CD4-positive, alpha-beta memory T cell (primary cell): ENCODE data around the gene RELCH. TPM values are rescaled to one million over a fixed set of nuclear protein-coding genes. Genes with fewer than 3 reads are reported as not detected.

ENCODE experiments used
- CTCF ChIA-PET: fragments of 350-600 bp; sonication (Branson Sonifier 250); formaldehyde crosslinking; loops from one replicate; lab custom pipeline; 2021; ENCODE audit warnings: inconsistent platforms; ENCODE audit not compliant: partially characterized antibody; lab: Charles Lee
- POLR2A ChIA-PET: fragments of 350-600 bp; sonication (Branson Sonifier 250); formaldehyde crosslinking; loops from one replicate; lab custom pipeline; 2021; ENCODE audit not compliant: partially characterized antibody; lab: Charles Lee
- DNase-seq, 5 donors: peaks; one replicate each; pipeline versions ENCODE4 v3.0.0 to v3.0.0-alpha.2; 2020 to 2022; ENCODE audit warnings: mixed read lengths in 1 of 5
- H3K27ac ChIP-seq: one replicate; pipeline ENCODE4 v1.7.0; 2013; ENCODE audit warnings: low read depth, low read length
- H3K27me3 ChIP-seq: 2 replicates; pipeline ENCODE4 v1.7.0; 2013; ENCODE audit warnings: mild to moderate bottlenecking, low read length, moderate library complexity; ENCODE audit not compliant: insufficient read depth
- H3K36me3 ChIP-seq: 2 replicates; pipeline ENCODE4 v1.7.0; 2013; ENCODE audit warnings: mild to moderate bottlenecking, low read length, moderate library complexity; ENCODE audit not compliant: insufficient read depth
- H3K4me1 ChIP-seq: 2 replicates; pipeline ENCODE4 v1.7.0; 2013; ENCODE audit warnings: mild to moderate bottlenecking, low read length, moderate library complexity; ENCODE audit not compliant: insufficient read depth
- H3K4me3 ChIP-seq, 2 donors: one replicate each; pipeline ENCODE4 v1.7.0; 2013; ENCODE audit warnings: low read length in 2 of 2, mild to moderate bottlenecking in 1 of 2
- H3K9me3 ChIP-seq, 2 donors: one replicate each; pipeline ENCODE4 v1.7.0; 2013; ENCODE audit warnings: low read length in 2 of 2, control low read depth in 1 of 2; ENCODE audit not compliant: control insufficient read depth in 1 of 2
- H3K27ac Mint-ChIP-seq, 7 donors: one replicate each; pipeline ENCODE4 v1.8.0; 2020 to 2021; ENCODE audit warnings: mixed read lengths in 7 of 7, mild to moderate bottlenecking in 6 of 7, inconsistent platforms in 3 of 7, moderate library complexity in 3 of 7
- H3K27me3 Mint-ChIP-seq, 2 donors: one replicate each; pipeline ENCODE4 v1.8.0; 2020 to 2021; ENCODE audit warnings: mixed read lengths in 2 of 2
- H3K36me3 Mint-ChIP-seq, 2 donors: one replicate each; pipeline ENCODE4 v1.8.0; 2020 to 2021; ENCODE audit warnings: mixed read lengths in 2 of 2, inconsistent platforms in 1 of 2, mild to moderate bottlenecking in 1 of 2
- H3K4me1 Mint-ChIP-seq, 4 donors: one replicate each; pipeline ENCODE4 v1.8.0; 2020 to 2021; ENCODE audit warnings: mixed read lengths in 4 of 4, mild to moderate bottlenecking in 1 of 4
- H3K4me3 Mint-ChIP-seq, 8 donors: one replicate each; pipeline ENCODE4 v1.8.0; 2020 to 2021; ENCODE audit warnings: mixed read lengths in 8 of 8, mild to moderate bottlenecking in 7 of 8, moderate library complexity in 6 of 8, inconsistent platforms in 3 of 8
- H3K9me3 Mint-ChIP-seq, 8 donors: one replicate each; pipeline ENCODE4 v1.8.0; 2020 to 2021; ENCODE audit warnings: mixed read lengths in 8 of 8, mild to moderate bottlenecking in 5 of 8, inconsistent platforms in 3 of 8, moderate library complexity in 1 of 8
- intact Hi-C: fragments of 100-400 bp; cut with micrococcal nuclease; formaldehyde crosslinking; loops from one replicate; pipeline ENCODE4 v1.15.1; 2023
- polyA plus RNA-seq, 2 donors: library from polyadenylated mRNA; unstranded; fragments of 300-500 nt; fragmentation: Illumina TruSeq; gene quantifications; one replicate each; pipeline ENCODE4 v1.2.3, GENCODE V29; 2021
- total RNA-seq, 2 experiments: library from RNA; stranded (reverse); gene quantifications; one replicate each; pipeline ENCODE4 v1.2.3, GENCODE V29; 2021

RELCH gene
- total and polyA plus RNA-seq, 4 experiments from 2014 or later: 7.6 to 59.4 (median 33.4) TPM

GRCh38 chr18:62187543-62188510 is 772 bp downstream of the RELCH start:
- ChIA-PET POLR2A (interaction anchor here (0.6 to 2.5 kb wide), 19 partner anchors 11 to 1134 kb away, joined by 3 to 23 read pairs (median 4); partner anchors contain the start of genes BCL2, PHLPP1 and ZCCHC2), CTCF (interaction anchor here (0.9 to 9.1 kb wide), 8 partner anchors 10 to 238 kb away, joined by 4 to 191 read pairs (median 6); no protein-coding TSS in a partner anchor)
- peaks cover 11 to 35% of the 10 kb centered on the region in 2 donors for H3K36me3 Mint-ChIP-seq
- Histone ChIP-seq H3K4me3 (peak overlapping the region; percentile 76 to 100), H3K9me3 (no peaks in the 10 kb centered on the region), H3K4me1 (peaks cover 65% of the 10 kb centered on the region), H3K27me3 (no peaks in the 10 kb centered on the region), H3K27ac (peak overlapping the region; percentile 63), H3K36me3 (no peaks in the 10 kb centered on the region)
- peaks cover 48 to 82% (median 66%) of the 10 kb centered on the region in 4 donors for H3K4me1 Mint-ChIP-seq
- H3K9me3 Mint-ChIP-seq: peaks cover 0 to 2% (median 0%) of the 10 kb centered on the region in 8 donors
- peak overlapping the region; percentile 95 to 97 (median 96) for H3K27ac Mint-ChIP-seq
- H3K27me3 Mint-ChIP-seq: no peaks in the 10 kb centered on the region
- peak in 4 of 5 donors; percentile 18 to 40 (median 22) for DNase-seq
- intact Hi-C loops: loop anchor here (1.0 to 5.0 kb wide), 7 partner anchors 61 to 1782 kb away; partner anchors contain the start of genes PHLPP1, SERPINB8 and VPS4B
- H3K4me3 Mint-ChIP-seq: peak overlapping the region; percentile 94 to 99 (median 99)

- Histone ChIP-seq H3K27ac (no peak overlapping the region), H3K9me3 (no peaks in the 10 kb centered on the region), H3K4me3 (no peak overlapping the region), H3K4me1 (peaks cover 74% of the 10 kb centered on the region), H3K27me3 (no peaks in the 10 kb centered on the region), H3K36me3 (no peaks in the 10 kb centered on the region)
- Mint-ChIP-seq H3K27ac (peak overlapping the region in 3 of 7 donors; percentile 7 to 22 (median 19)), H3K27me3 (no peaks in the 10 kb centered on the region), H3K36me3 (peaks cover 8 to 36% of the 10 kb centered on the region in 2 donors), H3K9me3 (peaks cover 0 to 2% (median 0%) of the 10 kb centered on the region in 8 donors), H3K4me3 (peak overlapping the region; percentile 94 to 99 (median 99)), H3K4me1 (peaks cover 54 to 91% (median 74%) of the 10 kb centered on the region in 4 donors)
- ChIA-PET CTCF (interaction anchor here (0.9 kb wide), 1 partner anchor 60 kb away, joined by 3 read pairs; no protein-coding TSS in a partner anchor), POLR2A (no interaction called here)
- no peak for DNase-seq
- intact Hi-C loops: loop anchor here (5.0 kb wide), 2 partner anchors 793 to 1233 kb away; partner anchors contain the start of gene VPS4B
These were observed 2.2 kb downstream of the RELCH start for GRCh38 chr18:62189208-62189607.

GRCh38 chr18:62196079-62196478 is 9.0 kb downstream of the RELCH start:
- Mint-ChIP-seq H3K4me1 (peaks cover 64 to 91% (median 74%) of the 10 kb centered on the region in 4 donors), H3K27ac (no peak overlapping the region)
- CTCF ChIA-PET: interaction anchor here (1.1 kb wide), 1 partner anchor 13 kb away, joined by 3 read pairs; no protein-coding TSS in a partner anchor

GRCh38 chr18:62196980-62197379 is 9.9 kb downstream of the RELCH start:
- Mint-ChIP-seq H3K27me3 (no peaks in the 10 kb centered on the region), H3K4me3 (peak overlapping the region in 2 of 8 donors; percentile 2 to 3)

More at GRCh38 chr18:62196079-62196478, 9.0 kb downstream of the RELCH start:
- Histone ChIP-seq H3K4me3 (no peak overlapping the region), H3K27ac (no peak overlapping the region), H3K27me3 (no peaks in the 10 kb centered on the region), H3K36me3 (no peaks in the 10 kb centered on the region), H3K4me1 (peaks cover 81% of the 10 kb centered on the region), H3K9me3 (no peaks in the 10 kb centered on the region)
- H3K9me3 Mint-ChIP-seq: peaks cover 0 to 2% (median 0%) of the 10 kb centered on the region in 8 donors
- POLR2A ChIA-PET: no interaction called here
- no peaks in the 10 kb centered on the region for H3K27me3 Mint-ChIP-seq
- no peak for DNase-seq
- H3K36me3 Mint-ChIP-seq: peaks cover 11% of the 10 kb centered on the region in 2 donors
- peak overlapping the region in 2 of 8 donors; percentile 24 to 29 for H3K4me3 Mint-ChIP-seq
- intact Hi-C loops: no loop called here

GRCh38 chr18:62198259-62198658 is 11.2 kb downstream of the RELCH start:
- intact Hi-C loops: no loop called here
- ChIA-PET CTCF (interaction anchor here (2.3 to 4.0 kb wide), 2 partner anchors 11 to 51 kb away, joined by 7 to 38 read pairs; partner anchors contain the start of genes PIGN and RELCH), POLR2A (interaction anchor here (3.6 kb wide), 1 partner anchor 11 kb away, joined by 21 read pairs; the partner anchor contains the start of genes PIGN and RELCH)
- peaks cover 45 to 69% (median 57%) of the 10 kb centered on the region in 4 donors for H3K4me1 Mint-ChIP-seq
- H3K9me3 ChIP-seq: no peaks in the 10 kb centered on the region
- H3K4me3 Mint-ChIP-seq: peak overlapping the region in 3 of 8 donors; percentile 13 to 58 (median 40)
- peaks cover 59% of the 10 kb centered on the region for H3K4me1 ChIP-seq
- peak overlapping the region in 6 of 7 donors; percentile 12 to 64 (median 34) for H3K27ac Mint-ChIP-seq
- no peaks in the 10 kb centered on the region for H3K27me3 Mint-ChIP-seq
- H3K36me3 Mint-ChIP-seq: peaks cover 2 to 3% of the 10 kb centered on the region in 2 donors
- H3K9me3 Mint-ChIP-seq: no peaks in the 10 kb centered on the region
- no peak overlapping the region for H3K27ac ChIP-seq
- no peaks in the 10 kb centered on the region for H3K27me3 ChIP-seq
- no peak for DNase-seq
- H3K4me3 ChIP-seq: no peak overlapping the region
- no peaks in the 10 kb centered on the region for H3K36me3 ChIP-seq

More at GRCh38 chr18:62196980-62197379, 9.9 kb downstream of the RELCH start:
- Histone ChIP-seq H3K4me1 (peaks cover 72% of the 10 kb centered on the region), H3K4me3 (no peak overlapping the region), H3K27ac (no peak overlapping the region), H3K36me3 (no peaks in the 10 kb centered on the region), H3K9me3 (no peaks in the 10 kb centered on the region), H3K27me3 (no peaks in the 10 kb centered on the region)
- POLR2A ChIA-PET: interaction anchor here (3.6 kb wide), 1 partner anchor 10 kb away, joined by 21 read pairs; the partner anchor contains the start of genes PIGN and RELCH
- peaks cover 55 to 82% (median 65%) of the 10 kb centered on the region in 4 donors for H3K4me1 Mint-ChIP-seq
- intact Hi-C loops: no loop called here
- H3K36me3 Mint-ChIP-seq: peaks cover 4 to 9% of the 10 kb centered on the region in 2 donors
- CTCF ChIA-PET: interaction anchor here (1.1 to 4.0 kb wide), 3 partner anchors 10 to 52 kb away, joined by 4 to 38 read pairs (median 7); partner anchors contain the start of genes PIGN and RELCH
- H3K27ac Mint-ChIP-seq: no peak overlapping the region
- DNase-seq: no peak
- H3K9me3 Mint-ChIP-seq: peaks cover 0 to 2% (median 0%) of the 10 kb centered on the region in 8 donors

GRCh38 chr18:62199629-62200028 is 12.6 kb downstream of the RELCH start:
- intact Hi-C loops: no loop called here
- H3K36me3 Mint-ChIP-seq: peaks cover 2 to 3% of the 10 kb centered on the region in 2 donors
- Histone ChIP-seq H3K36me3 (no peaks in the 10 kb centered on the region), H3K27me3 (no peaks in the 10 kb centered on the region), H3K4me1 (peaks cover 47% of the 10 kb centered on the region), H3K4me3 (no peak overlapping the region), H3K9me3 (no peaks in the 10 kb centered on the region), H3K27ac (no peak overlapping the region)
- no peak overlapping the region for H3K27ac Mint-ChIP-seq
- peaks cover 38 to 59% (median 50%) of the 10 kb centered on the region in 4 donors for H3K4me1 Mint-ChIP-seq
- POLR2A ChIA-PET: interaction anchor here (0.6 to 3.6 kb wide), 2 partner anchors 13 to 112 kb away, joined by 4 to 21 read pairs; partner anchors contain the start of genes PIGN and RELCH
- CTCF ChIA-PET: interaction anchor here (1.0 to 4.0 kb wide), 4 partner anchors 10 to 49 kb away, joined by 4 to 38 read pairs (median 6); partner anchors contain the start of genes PIGN and RELCH
- H3K9me3 Mint-ChIP-seq: no peaks in the 10 kb centered on the region
- no peak for DNase-seq
- H3K4me3 Mint-ChIP-seq: no peak overlapping the region
- H3K27me3 Mint-ChIP-seq: no peaks in the 10 kb centered on the region
